AG09309 (cell line): ENCODE data around the gene SCN7A.

Source experiments
- DNase-seq: peaks from one replicate; pipeline ENCODE4 v3.0.0-alpha.2; 2010; ENCODE audit warnings: low read depth
- H3K4me3 ChIP-seq: 2 replicates; pipeline ENCODE4 v1.5.1; 2011; ENCODE audit warnings: mild to moderate bottlenecking, low read depth, low read length, moderate library complexity; ENCODE audit not compliant: control insufficient read depth
- CTCF ChIP-seq: IDR thresholded peaks from 2 replicates; pipeline ENCODE4 v1.5.1; 2011; ENCODE audit warnings: mild to moderate bottlenecking, low read depth, low read length, inconsistent platforms; ENCODE audit not compliant: insufficient read depth, control insufficient read depth; ENCODE audit errors: missing control alignments

Gene SCN7A

GRCh38 chr2:166487171-166487570 lies 6.9 kb downstream of the SCN7A start:
- DNase-seq: no peak
- no peak overlapping the region for H3K4me3 ChIP-seq
- TF ChIP-seq CTCF: no peak

GRCh38 chr2:166485558-166486178 lies 8.4 kb downstream of the SCN7A start:
- H3K4me3 ChIP-seq: no peak overlapping the region
- DNase-seq: no peak
- no peak for TF ChIP-seq CTCF

- no peak for TF ChIP-seq CTCF
- DNase-seq: no peak
Measured at GRCh38 chr2:166472332-166472731, 21.7 kb downstream of the SCN7A start.

GRCh38 chr2:166468124-166469024 lies 25.7 kb downstream of the SCN7A start:
- no peak for TF ChIP-seq CTCF
- H3K4me3 ChIP-seq: no peak overlapping the region
- no peak for DNase-seq

More at GRCh38 chr2:166472332-166472731, 21.7 kb downstream of the SCN7A start:
- H3K4me3 ChIP-seq: no peak overlapping the region

- no peak for TF ChIP-seq CTCF
- DNase-seq: no peak
- H3K4me3 ChIP-seq: no peak overlapping the region
Measured at GRCh38 chr2:166464187-166464586, 29.9 kb downstream of the SCN7A start.

- no peak for DNase-seq
- TF ChIP-seq CTCF: no peak
- H3K4me3 ChIP-seq: no peak overlapping the region
Measured at GRCh38 chr2:166463640-166464039, 30.4 kb downstream of the SCN7A start.
